ENCODE measurements around the gene FOXA3.

GRCh38 chr19:45828523-45828922, 35.6 kb upstream of the FOXA3 start:
- TF ChIP-seq CTCF (IDR thresholded peaks at IDR 0.05; ENCODE audit: poor library complexity) (no peak), EZH2 (IDR thresholded peaks at IDR 0.05; ENCODE audit: borderline replicate concordance) (no peak), EZH2phosphoT487 (IDR thresholded peaks at IDR 0.05; ENCODE audit: low read depth, severe bottlenecking, unreplicated experiment) (no peak)
